Measurements from ENCODE around the gene GCH1. TPM values are rescaled to one million over a fixed set of nuclear protein-coding genes. Genes with fewer than 3 reads are reported as not detected.
A peak's percentile ranks its signal among the peaks of the same experiment; 100 is the strongest.
"Not testable (repeated sequence)": the region's sequence is repeated elsewhere in the genome, so short reads cannot be mapped to it uniquely, and the experiment has no call there.

The GCH1 gene
- total RNA-seq, 1 experiment from 2014 or later, result 9.2 TPM

DNA sequence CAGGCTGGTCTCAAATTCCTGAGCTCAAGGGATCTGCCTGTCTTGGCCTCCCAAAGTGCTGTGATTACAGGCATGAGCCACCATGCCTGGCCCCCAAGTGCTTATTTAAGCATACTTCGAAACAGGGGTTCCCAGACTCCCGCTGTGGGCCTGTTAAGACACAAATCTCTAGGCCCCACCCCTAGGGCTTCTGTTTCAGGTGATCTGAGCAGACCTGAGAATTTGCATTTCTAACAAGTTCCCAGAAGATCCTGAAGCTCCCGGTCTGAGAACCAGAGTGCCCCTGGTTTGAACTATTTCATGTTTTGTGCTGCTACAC is 25.0 kb downstream of the GCH1 start:
- ATAC-seq (peak; percentile 97), DNase-seq (ENCODE audit: low spot score) (peak; percentile 61)
- POLR2A ChIA-PET, result interaction anchor here (0.7 kb wide), 1 partner anchor 25 kb away, joined by 3 read pairs; the partner anchor contains the start of gene GCH1
- H3K27me3 Mint-ChIP-seq (ENCODE audit: low read depth), result peaks cover 16% of the 10 kb centered on the region
- peaks cover 17% of the 10 kb centered on the region for H3K4me1 Mint-ChIP-seq
- CTCF ChIA-PET, result interaction anchor here (0.6 to 1.3 kb wide), 3 partner anchors 25 to 187 kb away, joined by 3 to 5 read pairs (median 4); partner anchors contain the start of gene GCH1
- peaks cover 22% of the 10 kb centered on the region for H3K9me3 Mint-ChIP-seq
- no peak overlapping the region for H3K4me3 Mint-ChIP-seq
- peaks cover 10% of the 10 kb centered on the region for H3K36me3 Mint-ChIP-seq
- TF ChIP-seq ZNF423 (CRISPR knock-in tag; IDR thresholded peaks at IDR 0.05) (peak; percentile 84), CTCF (IDR thresholded peaks at IDR 0.05) (no peak)
- peak overlapping the region; percentile 42; the same call in 1 of the 2 replicates for H3K27ac Mint-ChIP-seq

GRCh38 chr14:54877015-54877702 is 25.5 kb downstream of the GCH1 start:
- ChIA-PET POLR2A (interaction anchor here (0.7 kb wide), 1 partner anchor 25 kb away, joined by 3 read pairs; the partner anchor contains the start of gene GCH1), CTCF (interaction anchor here (0.6 to 1.2 kb wide), 2 partner anchors 26 to 186 kb away, joined by 3 to 4 read pairs; partner anchors contain the start of gene GCH1)
- peak; percentile 83 for TF ChIP-seq ZNF121 (CRISPR knock-in tag; IDR thresholded peaks at IDR 0.05)
- TF ChIP-seq GTF2I (CRISPR knock-in tag; conservative IDR thresholded peaks at IDR 0.05), result 0 out of 2 replicates have a peak, but pooled peaks have one; percentile 47
- no peak for TF ChIP-seq ZNF423 (CRISPR knock-in tag; IDR thresholded peaks at IDR 0.05)

GRCh38 chr14:54875648-54876047 is 27.0 kb downstream of the GCH1 start:
- peaks cover 23% of the 10 kb centered on the region for H3K27me3 Mint-ChIP-seq (ENCODE audit: low read depth)
- CTCF ChIA-PET; H3K4me3 Mint-ChIP-seq; H3K27ac Mint-ChIP-seq; DNase-seq (ENCODE audit: low spot score); ATAC-seq; POLR2A ChIA-PET: not testable (repeated sequence)
- H3K36me3 Mint-ChIP-seq, result peaks cover 17% of the 10 kb centered on the region
- H3K4me1 Mint-ChIP-seq, result peaks cover 26% of the 10 kb centered on the region
- H3K9me3 Mint-ChIP-seq, result peaks cover 29% of the 10 kb centered on the region

More at GRCh38 chr14:54877015-54877702, 25.5 kb downstream of the GCH1 start:
- Mint-ChIP-seq H3K27me3 (ENCODE audit: low read depth) (peaks cover 16% of the 10 kb centered on the region), H3K9me3 (peaks cover 22% of the 10 kb centered on the region), H3K4me3 (no peak overlapping the region), H3K36me3 (peaks cover 10% of the 10 kb centered on the region), H3K4me1 (peaks cover 17% of the 10 kb centered on the region), H3K27ac (no peak overlapping the region; the same call in 1 of the 2 replicates)
- ATAC-seq, result no peak
- no peak for DNase-seq (ENCODE audit: low spot score)

- H3K9me3 Mint-ChIP-seq, result peaks cover 22% of the 10 kb centered on the region
- DNase-seq (ENCODE audit: low spot score), result peak; percentile 56
- TF ChIP-seq FOXK1 (CRISPR knock-in tag; IDR thresholded peaks at IDR 0.05), result peak; percentile 88
- peak; percentile 25; the same call in 1 of the 2 replicates for TF ChIP-seq MAX (CRISPR knock-in tag; IDR thresholded peaks at IDR 0.05)
- TF ChIP-seq, protein P1, sequence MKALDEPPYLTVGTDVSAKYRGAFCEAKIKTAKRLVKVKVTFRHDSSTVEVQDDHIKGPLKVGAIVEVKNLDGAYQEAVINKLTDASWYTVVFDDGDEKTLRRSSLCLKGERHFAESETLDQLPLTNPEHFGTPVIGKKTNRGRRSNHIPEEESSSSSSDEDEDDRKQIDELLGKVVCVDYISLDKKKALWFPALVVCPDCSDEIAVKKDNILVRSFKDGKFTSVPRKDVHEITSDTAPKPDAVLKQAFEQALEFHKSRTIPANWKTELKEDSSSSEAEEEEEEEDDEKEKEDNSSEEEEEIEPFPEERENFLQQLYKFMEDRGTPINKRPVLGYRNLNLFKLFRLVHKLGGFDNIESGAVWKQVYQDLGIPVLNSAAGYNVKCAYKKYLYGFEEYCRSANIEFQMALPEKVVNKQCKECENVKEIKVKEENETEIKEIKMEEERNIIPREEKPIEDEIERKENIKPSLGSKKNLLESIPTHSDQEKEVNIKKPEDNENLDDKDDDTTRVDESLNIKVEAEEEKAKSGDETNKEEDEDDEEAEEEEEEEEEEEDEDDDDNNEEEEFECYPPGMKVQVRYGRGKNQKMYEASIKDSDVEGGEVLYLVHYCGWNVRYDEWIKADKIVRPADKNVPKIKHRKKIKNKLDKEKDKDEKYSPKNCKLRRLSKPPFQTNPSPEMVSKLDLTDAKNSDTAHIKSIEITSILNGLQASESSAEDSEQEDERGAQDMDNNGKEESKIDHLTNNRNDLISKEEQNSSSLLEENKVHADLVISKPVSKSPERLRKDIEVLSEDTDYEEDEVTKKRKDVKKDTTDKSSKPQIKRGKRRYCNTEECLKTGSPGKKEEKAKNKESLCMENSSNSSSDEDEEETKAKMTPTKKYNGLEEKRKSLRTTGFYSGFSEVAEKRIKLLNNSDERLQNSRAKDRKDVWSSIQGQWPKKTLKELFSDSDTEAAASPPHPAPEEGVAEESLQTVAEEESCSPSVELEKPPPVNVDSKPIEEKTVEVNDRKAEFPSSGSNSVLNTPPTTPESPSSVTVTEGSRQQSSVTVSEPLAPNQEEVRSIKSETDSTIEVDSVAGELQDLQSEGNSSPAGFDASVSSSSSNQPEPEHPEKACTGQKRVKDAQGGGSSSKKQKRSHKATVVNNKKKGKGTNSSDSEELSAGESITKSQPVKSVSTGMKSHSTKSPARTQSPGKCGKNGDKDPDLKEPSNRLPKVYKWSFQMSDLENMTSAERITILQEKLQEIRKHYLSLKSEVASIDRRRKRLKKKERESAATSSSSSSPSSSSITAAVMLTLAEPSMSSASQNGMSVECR (CRISPR knock-in tag; IDR thresholded peaks at IDR 0.05; ENCODE audit: borderline replicate concordance), result peak; percentile 27; the same call in 1 of the 2 replicates
- peak overlapping the region; percentile 83 for H3K4me3 Mint-ChIP-seq
- ChIA-PET POLR2A (interaction anchor here (0.6 to 0.7 kb wide), 3 partner anchors 51 to 377 kb away, joined by 3 to 4 read pairs (median 4); no protein-coding TSS in a partner anchor), CTCF (interaction anchor here (0.8 to 1.0 kb wide), 2 partner anchors 16 to 33 kb away, joined by 3 to 4 read pairs; no protein-coding TSS in a partner anchor)
- peak overlapping the region; percentile 93 for H3K27ac Mint-ChIP-seq
- peaks cover 26% of the 10 kb centered on the region for H3K36me3 Mint-ChIP-seq
- peaks cover 17% of the 10 kb centered on the region for H3K4me1 Mint-ChIP-seq
- H3K27me3 Mint-ChIP-seq (ENCODE audit: low read depth), result peaks cover 23% of the 10 kb centered on the region
- not testable (repeated sequence) for ATAC-seq
These were observed 32.2 kb downstream of the GCH1 start for GRCh38 chr14:54870154-54871090.
